Breast epithelium (tissue), 4 donors: ENCODE results near the gene NRROS. TPM values are rescaled to one million over a fixed set of nuclear protein-coding genes. Genes with fewer than 3 reads are reported as not detected.
"Not testable (repeated sequence)": the region's sequence is repeated elsewhere in the genome, so short reads cannot be mapped to it uniquely, and the experiment has no call there.

Experiments used
- DNase-seq, 2 donors: peaks; one replicate each; pipeline ENCODE4 v3.0.0-alpha.2; 2019; ENCODE audit warnings: low spot score in 2 of 2
- H3K27ac ChIP-seq, 2 donors: fragments of 200-600 bp; sonication (generic) in 1 of 2; one replicate each; pipeline ENCODE4 v1.5.1; 2016 to 2019; ENCODE audit warnings: mild to moderate bottlenecking in 1 of 2
- H3K27me3 ChIP-seq, 2 donors: fragments of 200-600 bp; sonication (generic) in 1 of 2; one replicate each; pipeline versions ENCODE4 v1.5.1 to v1.6.0; 2017 to 2019; ENCODE audit warnings: control low read depth in 1 of 2, mild to moderate bottlenecking in 1 of 2
- H3K36me3 ChIP-seq: fragments of 200-600 bp; one replicate; pipeline ENCODE4 v1.5.1; 2019
- H3K4me1 ChIP-seq, 2 donors: fragments of 200-600 bp; sonication (generic); one replicate each; pipeline ENCODE4 v1.5.1; 2016 to 2019; ENCODE audit warnings: control low read depth in 1 of 2
- H3K4me3 ChIP-seq, 3 donors: fragments of 200-600 bp; sonication (generic); 1 replicate in 2 of 3; 2 replicates in 1 of 3; pipeline ENCODE4 v1.5.1; 2016 to 2019; ENCODE audit warnings: mild to moderate bottlenecking in 3 of 3, moderate library complexity in 2 of 3
- H3K9me3 ChIP-seq, 2 donors: fragments of 200-600 bp; sonication (generic) in 1 of 2; one replicate each; pipeline ENCODE4 v1.5.1; 2016 to 2019; ENCODE audit warnings: control low read depth in 1 of 2
- CTCF ChIP-seq, 3 donors: fragments of 450-650 bp; IDR thresholded peaks; one replicate each; pipeline ENCODE4 v1.5.1; 2016 to 2017; ENCODE audit warnings: antibody characterized with exemption in 3 of 3, mild to moderate bottlenecking in 3 of 3, moderate library complexity in 3 of 3
- POLR2A ChIP-seq: fragments of 450-650 bp; IDR thresholded peaks from one replicate; pipeline ENCODE4 v1.6.1; 2016; ENCODE audit warnings: antibody characterized with exemption, mild to moderate bottlenecking, moderate library complexity
- POLR2AphosphoS5 ChIP-seq, 3 donors: sonication (generic); formaldehyde crosslinking; IDR thresholded peaks; one replicate each; pipeline ENCODE4 v1.6.1; 2017; ENCODE audit warnings: antibody characterized with exemption in 3 of 3
- intact Hi-C: fragments of 100-400 bp; cut with DNase I; formaldehyde crosslinking; loops from one replicate; pipeline ENCODE4 v1.15.1; 2023; ENCODE audit warnings: low total_unique reads
- total RNA-seq, 3 donors: library from RNA; depleted of rRNA; stranded (reverse); fragments of >200 nt; gene quantifications; one replicate each; pipeline ENCODE4 v1.1.0, GENCODE V29; 2016

NRROS gene
- total RNA-seq, 3 donors from 2014 or later, result 3.2 to 13.9 (median 4.3) TPM

GRCh38 chr3:196609805-196610515 lies 29.5 kb upstream of the NRROS start:
- peak overlapping the region in 1 of 2 donors; percentile 2 for H3K27ac ChIP-seq
- H3K36me3 ChIP-seq, result no peaks in the 10 kb centered on the region
- TF ChIP-seq POLR2A (no peak), POLR2AphosphoS5 (IDR thresholded peaks at IDR 0.05) (no peak), CTCF (IDR thresholded peaks at IDR 0.05) (no peak)
- DNase-seq, result no peak
- no peaks in the 10 kb centered on the region for H3K27me3 ChIP-seq
- intact Hi-C loops, result loop anchor here (1.0 kb wide), 1 partner anchor 11 kb away; no protein-coding TSS in a partner anchor
- H3K9me3 ChIP-seq, result no peaks in the 10 kb centered on the region
- no peaks in the 10 kb centered on the region for H3K4me1 ChIP-seq
- H3K4me3 ChIP-seq, result no peak overlapping the region

GRCh38 chr3:196611761-196612483 lies 27.6 kb upstream of the NRROS start:
- H3K27me3 ChIP-seq, result no peaks in the 10 kb centered on the region
- no peak overlapping the region for H3K4me3 ChIP-seq
- no peaks in the 10 kb centered on the region for H3K9me3 ChIP-seq
- H3K4me1 ChIP-seq, result no peaks in the 10 kb centered on the region
- H3K36me3 ChIP-seq, result no peaks in the 10 kb centered on the region
- H3K27ac ChIP-seq, result peak overlapping the region in 1 of 2 donors; percentile 61
- TF ChIP-seq POLR2AphosphoS5 (IDR thresholded peaks at IDR 0.05) (peak in 1 of 3 donors; percentile 17), POLR2A (no peak)
- intact Hi-C loops, result no loop called here
- no peak for DNase-seq

- H3K9me3 ChIP-seq, H3K4me1 ChIP-seq, DNase-seq, H3K27me3 ChIP-seq, H3K4me3 ChIP-seq, H3K36me3 ChIP-seq, H3K27ac ChIP-seq, intact Hi-C loops: not testable (repeated sequence)
Measured at GRCh38 chr3:196615234-196615633, 24.3 kb upstream of the NRROS start.

- no peak overlapping the region for H3K27ac ChIP-seq
- DNase-seq, result no peak
Measured at GRCh38 chr3:196617256-196617655, 22.2 kb upstream of the NRROS start.

GRCh38 chr3:196619223-196619622 lies 20.3 kb upstream of the NRROS start:
- TF ChIP-seq POLR2AphosphoS5 (IDR thresholded peaks at IDR 0.05), result no peak
- TF ChIP-seq POLR2A, result no peak
- TF ChIP-seq CTCF (IDR thresholded peaks at IDR 0.05), result no peak
- Histone ChIP-seq H3K27me3 (no peaks in the 10 kb centered on the region), H3K36me3 (no peaks in the 10 kb centered on the region), H3K4me1 (no peaks in the 10 kb centered on the region), H3K27ac (no peak overlapping the region), H3K4me3 (no peak overlapping the region), H3K9me3 (no peaks in the 10 kb centered on the region)
- DNase-seq, result no peak
- intact Hi-C loops, result no loop called here

More at GRCh38 chr3:196617256-196617655, 22.2 kb upstream of the NRROS start:
- Histone ChIP-seq H3K9me3 (no peaks in the 10 kb centered on the region), H3K27me3 (no peaks in the 10 kb centered on the region), H3K36me3 (no peaks in the 10 kb centered on the region), H3K4me3 (no peak overlapping the region), H3K4me1 (no peaks in the 10 kb centered on the region)
- intact Hi-C loops, result no loop called here
- TF ChIP-seq CTCF (IDR thresholded peaks at IDR 0.05) (no peak), POLR2A (no peak), POLR2AphosphoS5 (IDR thresholded peaks at IDR 0.05) (no peak)

GRCh38 chr3:196619627-196620026 lies 19.9 kb upstream of the NRROS start:
- intact Hi-C loops, H3K36me3 ChIP-seq, H3K4me3 ChIP-seq, H3K4me1 ChIP-seq, H3K27me3 ChIP-seq, H3K9me3 ChIP-seq, DNase-seq: not testable (repeated sequence)
- H3K27ac ChIP-seq, result peak overlapping the region in 1 of 2 donors; percentile 54
